Duodenal mucosa (tissue), 2 donors: ENCODE data around the gene PCYOX1L.
"Not testable (repeated sequence)": the region's sequence is repeated elsewhere in the genome, so short reads cannot be mapped to it uniquely, and the experiment has no call there.

Experiments used
- H3K27ac ChIP-seq: one replicate; pipeline ENCODE4 v1.7.0; 2013; ENCODE audit warnings: low read depth, low read length
- H3K27me3 ChIP-seq, 2 donors: one replicate each; pipeline ENCODE4 v1.7.0; 2013; ENCODE audit warnings: low read length in 2 of 2, control low read depth in 1 of 2; ENCODE audit not compliant: insufficient read depth in 2 of 2, control insufficient read depth in 1 of 2
- H3K36me3 ChIP-seq, 2 donors: one replicate each; pipeline ENCODE4 v1.7.0; 2013; ENCODE audit warnings: low read length in 2 of 2, control low read depth in 1 of 2; ENCODE audit not compliant: insufficient read depth in 2 of 2, control insufficient read depth in 1 of 2
- H3K4me1 ChIP-seq, 2 donors: one replicate each; pipeline ENCODE4 v1.7.0; 2013; ENCODE audit warnings: low read length in 2 of 2, control low read depth in 1 of 2; ENCODE audit not compliant: insufficient read depth in 2 of 2, control insufficient read depth in 1 of 2
- H3K4me3 ChIP-seq, 2 donors: one replicate each; pipeline ENCODE4 v1.7.0; 2013; ENCODE audit warnings: low read length in 2 of 2, low read depth in 1 of 2
- H3K9ac ChIP-seq, 2 donors: one replicate each; pipeline ENCODE4 v1.7.0; 2013; ENCODE audit warnings: low read length in 2 of 2, low read depth in 1 of 2
- H3K9me3 ChIP-seq, 2 donors: one replicate each; pipeline ENCODE4 v1.7.0; 2013; ENCODE audit warnings: low read length in 2 of 2, control low read depth in 1 of 2; ENCODE audit not compliant: control insufficient read depth in 1 of 2

The PCYOX1L gene

DNA sequence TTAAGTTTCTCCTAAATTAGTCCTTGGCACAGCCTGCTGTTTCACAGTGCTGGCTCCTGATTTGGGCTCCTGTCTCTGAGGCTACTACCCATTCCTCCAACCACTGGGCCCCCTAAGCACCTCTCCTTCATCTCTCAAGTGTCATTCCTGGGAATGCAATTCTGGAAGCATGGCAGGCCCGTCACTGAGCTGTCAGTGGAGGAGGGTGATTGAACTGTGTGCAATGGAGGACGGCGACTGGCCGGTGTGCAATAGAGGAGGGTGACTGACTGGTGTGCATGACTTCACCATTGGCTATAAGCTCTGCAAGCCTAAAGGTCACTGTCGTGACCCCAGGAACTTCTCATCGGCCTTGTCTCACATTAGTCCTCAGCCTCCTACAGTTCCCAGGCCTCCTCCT is 33.7 kb downstream of the PCYOX1L start:
- Histone ChIP-seq H3K9me3 (no peaks in the 10 kb centered on the region), H3K4me1 (no peaks in the 10 kb centered on the region), H3K9ac (no peak overlapping the region), H3K27ac (no peak overlapping the region), H3K36me3 (no peaks in the 10 kb centered on the region), H3K27me3 (no peaks in the 10 kb centered on the region), H3K4me3 (no peak overlapping the region)

DNA sequence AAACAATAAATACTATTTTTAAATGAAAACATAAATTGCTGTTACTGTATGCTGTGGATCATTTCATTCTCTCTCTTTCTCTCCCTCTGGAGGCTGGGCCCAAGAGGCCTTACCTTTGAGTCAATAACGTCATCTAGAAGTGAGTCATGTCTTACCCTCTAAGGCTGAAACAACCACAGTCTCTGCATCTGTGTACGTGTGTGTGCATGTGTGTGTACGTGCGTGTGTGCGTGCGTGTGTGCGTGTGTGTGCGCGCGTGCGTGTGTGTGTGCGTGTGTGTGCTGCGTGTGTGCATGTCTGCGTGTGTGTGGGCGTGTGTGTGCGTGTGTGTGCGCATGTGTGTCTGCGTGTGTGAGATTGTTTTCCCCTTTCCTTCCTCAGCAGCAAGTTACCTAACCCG is 34.9 kb downstream of the PCYOX1L start:
- Histone ChIP-seq H3K27me3 (no peaks in the 10 kb centered on the region), H3K9me3 (no peaks in the 10 kb centered on the region), H3K4me1 (no peaks in the 10 kb centered on the region), H3K36me3 (no peaks in the 10 kb centered on the region), H3K4me3 (no peak overlapping the region), H3K27ac (no peak overlapping the region), H3K9ac (no peak overlapping the region)

- not testable (repeated sequence) for H3K36me3 ChIP-seq, H3K4me1 ChIP-seq, H3K27ac ChIP-seq, H3K9ac ChIP-seq, H3K9me3 ChIP-seq, H3K4me3 ChIP-seq, H3K27me3 ChIP-seq
Measured at GRCh38 chr5:149394996-149395395, 37.1 kb downstream of the PCYOX1L start.

DNA sequence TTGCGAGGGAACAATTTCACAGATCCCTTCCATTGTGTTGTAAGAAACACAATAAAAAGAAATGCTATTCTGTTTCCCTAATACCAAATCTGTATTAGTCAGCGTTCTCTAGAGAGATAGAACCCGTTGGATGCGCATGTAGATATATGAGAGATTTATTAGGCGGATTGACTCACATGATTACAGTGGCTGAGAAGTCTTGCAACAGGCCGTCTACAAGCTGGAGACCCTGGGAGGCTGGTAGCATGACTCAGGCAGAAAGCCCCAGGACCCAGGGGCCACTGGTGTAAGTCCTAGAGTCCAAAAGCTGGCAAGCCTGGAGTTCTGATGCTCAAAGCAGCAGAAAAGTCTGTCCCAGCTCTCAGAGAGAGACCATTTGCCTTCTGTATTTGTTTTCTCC is 39.7 kb downstream of the PCYOX1L start:
- no peaks in the 10 kb centered on the region for H3K9me3 ChIP-seq
- no peak overlapping the region for H3K4me3 ChIP-seq
- H3K4me1 ChIP-seq: no peaks in the 10 kb centered on the region
- H3K9ac ChIP-seq: no peak overlapping the region
- H3K36me3 ChIP-seq: no peaks in the 10 kb centered on the region
- H3K27me3 ChIP-seq: no peaks in the 10 kb centered on the region
- no peak overlapping the region for H3K27ac ChIP-seq

GRCh38 chr5:149398747-149399266 is 41.0 kb downstream of the PCYOX1L start:
- not testable (repeated sequence) for H3K9ac ChIP-seq, H3K36me3 ChIP-seq, H3K4me1 ChIP-seq, H3K4me3 ChIP-seq, H3K9me3 ChIP-seq, H3K27ac ChIP-seq, H3K27me3 ChIP-seq

GRCh38 chr5:149399775-149400174 is 41.9 kb downstream of the PCYOX1L start:
- Histone ChIP-seq H3K9ac (no peak overlapping the region), H3K27ac (no peak overlapping the region), H3K4me3 (no peak overlapping the region), H3K4me1 (no peaks in the 10 kb centered on the region), H3K9me3 (no peaks in the 10 kb centered on the region), H3K36me3 (no peaks in the 10 kb centered on the region), H3K27me3 (no peaks in the 10 kb centered on the region)

GRCh38 chr5:149400304-149400703 is 42.5 kb downstream of the PCYOX1L start:
- H3K4me3 ChIP-seq: no peak overlapping the region
- H3K9me3 ChIP-seq: no peaks in the 10 kb centered on the region
- H3K27me3 ChIP-seq: no peaks in the 10 kb centered on the region
- H3K27ac ChIP-seq: no peak overlapping the region
- H3K4me1 ChIP-seq: peaks cover 0 to 4% of the 10 kb centered on the region in 2 donors
- H3K36me3 ChIP-seq: no peaks in the 10 kb centered on the region
- H3K9ac ChIP-seq: no peak overlapping the region

GRCh38 chr5:149401051-149401450 is 43.2 kb downstream of the PCYOX1L start:
- Histone ChIP-seq H3K9me3 (no peaks in the 10 kb centered on the region), H3K4me3 (no peak overlapping the region), H3K27ac (no peak overlapping the region), H3K36me3 (no peaks in the 10 kb centered on the region), H3K9ac (no peak overlapping the region), H3K4me1 (peaks cover 0 to 4% of the 10 kb centered on the region in 2 donors), H3K27me3 (no peaks in the 10 kb centered on the region)

- Histone ChIP-seq H3K27ac (no peak overlapping the region), H3K9me3 (no peaks in the 10 kb centered on the region), H3K4me1 (peaks cover 0 to 4% of the 10 kb centered on the region in 2 donors), H3K27me3 (no peaks in the 10 kb centered on the region), H3K36me3 (no peaks in the 10 kb centered on the region), H3K4me3 (no peak overlapping the region), H3K9ac (no peak overlapping the region)
Measured at GRCh38 chr5:149402291-149402690, 44.4 kb downstream of the PCYOX1L start.

GRCh38 chr5:149403923-149404745 is 46.3 kb downstream of the PCYOX1L start:
- peak overlapping the region; percentile 24 for H3K27ac ChIP-seq
- H3K9me3 ChIP-seq: no peaks in the 10 kb centered on the region
- no peak overlapping the region for H3K9ac ChIP-seq
- peaks cover 0 to 4% of the 10 kb centered on the region in 2 donors for H3K4me1 ChIP-seq
- H3K36me3 ChIP-seq: no peaks in the 10 kb centered on the region
- no peak overlapping the region for H3K4me3 ChIP-seq
- H3K27me3 ChIP-seq: no peaks in the 10 kb centered on the region
